ENCODE data around the gene LCE4A.

Gene LCE4A

DNA sequence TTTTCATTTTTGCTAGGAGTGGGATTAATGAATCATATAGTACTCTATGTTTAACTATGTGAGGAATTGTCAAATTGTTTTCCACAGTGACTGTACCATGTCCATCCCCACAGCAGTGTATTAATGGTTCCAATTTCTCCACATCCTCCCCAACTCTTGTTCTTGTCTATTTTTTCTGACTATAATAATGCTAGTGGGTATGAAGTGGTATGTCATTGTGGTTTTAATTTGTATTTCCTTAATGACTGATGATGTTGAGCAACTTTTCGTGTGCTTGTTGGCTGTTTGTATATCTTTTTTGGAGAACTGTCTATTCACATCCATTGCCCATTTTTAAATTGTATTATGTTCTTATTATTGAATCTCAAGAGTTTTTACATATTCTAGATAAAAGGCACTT is 39.9 kb downstream of the LCE4A start:
- DNase-seq = no peak

DNA sequence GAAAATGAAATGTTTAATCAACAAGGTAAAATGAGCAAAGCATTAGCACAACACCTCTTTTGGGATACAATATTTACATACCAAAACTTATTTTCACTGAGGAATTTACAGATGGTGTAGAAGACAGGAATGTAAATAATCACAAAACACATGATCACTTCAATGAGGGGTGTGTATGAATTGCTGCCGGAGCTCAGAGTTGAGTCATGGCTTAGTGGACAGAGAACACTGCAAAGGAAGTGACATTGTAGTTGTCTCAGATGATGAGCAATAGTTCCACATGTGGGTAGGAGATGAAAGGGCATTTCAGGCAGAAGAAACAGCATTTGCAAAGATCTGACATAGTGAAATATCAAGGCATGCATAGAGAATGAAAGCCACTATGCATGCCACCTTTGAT is 44.3 kb downstream of the LCE4A start:
- no peak for DNase-seq

GRCh38 chr1:152753586-152753985 is 45.6 kb downstream of the LCE4A start:
- DNase-seq = no peak

GRCh38 chr1:152756872-152757271 is 48.9 kb downstream of the LCE4A start:
- DNase-seq = no peak

- no peak for DNase-seq
Observed at GRCh38 chr1:152757747-152758146, 49.8 kb downstream of the LCE4A start, which contains the start of gene KPRP. Gene KPRP (plus strand): TSS chr1:152758025. CDS start chr1:152759589, 1,564 bp downstream.

GRCh38 chr1:152758636-152759035 is 50.7 kb downstream of the LCE4A start:
- no peak for DNase-seq
